HepG2 (cell line): ENCODE data around the gene GPT2. TPM values are rescaled to one million over a fixed set of nuclear protein-coding genes. Genes with fewer than 3 reads are reported as not detected.

Experiments used
- ARID3A ChIP-seq: IDR thresholded peaks from 2 replicates; pipeline ENCODE4 v1.6.1; 2012; ENCODE audit warnings: low read depth, low read length, improper control_type of control experiment
- CHD2 ChIP-seq: IDR thresholded peaks from 2 replicates; pipeline ENCODE4 v1.6.1; 2011; ENCODE audit warnings: low read depth, low read length, improper control_type of control experiment
- DR1 ChIP-seq: sonication (generic); formaldehyde crosslinking; IDR thresholded peaks from 2 replicates; pipeline ENCODE4 v1.8.0; 2021; ENCODE audit warnings: mild to moderate bottlenecking, missing genetic modification reagents, inconsistent platforms
- HHEX ChIP-seq: IDR thresholded peaks from 2 replicates; pipeline ENCODE4 v1.6.1; 2016; ENCODE audit warnings: control low read depth
- KLF6 ChIP-seq: IDR thresholded peaks from 2 replicates; pipeline ENCODE4 v1.8.0; 2016; ENCODE audit warnings: missing biosample characterization, missing genetic modification reagents
- NFRKB ChIP-seq: fragments of 450-650 bp; IDR thresholded peaks from 2 replicates; pipeline ENCODE4 v1.6.1; 2017
- NONO ChIP-seq, 2 experiments: fragments of 450-650 bp in 1 of 2; sonication (generic) in 1 of 2; formaldehyde crosslinking in 1 of 2; IDR thresholded peaks in 1 of 2; conservative IDR thresholded peaks in 1 of 2; 2 replicates each; pipeline versions ENCODE4 v1.6.1 to v1.8.0; 2017 to 2022; ENCODE audit warnings: mild to moderate bottlenecking in 1 of 2, missing genetic modification reagents in 1 of 2, moderate library complexity in 1 of 2
- PLRG1 ChIP-seq: fragments of 450-650 bp; conservative IDR thresholded peaks from 2 replicates; pipeline ENCODE4 v1.6.1; 2016
- PTBP1 ChIP-seq: fragments of 200-400 bp; formaldehyde crosslinking; IDR thresholded peaks from 2 replicates; pipeline ENCODE4 v1.6.1; 2018; ENCODE audit warnings: low read length, low read depth; ENCODE audit not compliant: poor library complexity, severe bottlenecking
- RAD51 ChIP-seq: fragments of 450-650 bp; IDR thresholded peaks from 2 replicates; pipeline ENCODE4 v1.6.1; 2016; ENCODE audit warnings: borderline replicate concordance
- THRA ChIP-seq: sonication (generic); formaldehyde crosslinking; IDR thresholded peaks from 2 replicates; pipeline ENCODE4 v1.4.0; 2020; ENCODE audit warnings: missing genetic modification reagents, borderline replicate concordance
- U2AF1 ChIP-seq: fragments of 200-400 bp; formaldehyde crosslinking; optimal IDR thresholded peaks from 2 replicates; pipeline ENCODE3; 2017; ENCODE audit warnings: mild to moderate bottlenecking, low read depth, low read length
- ZBTB7B ChIP-seq: sonication (generic); formaldehyde crosslinking; IDR thresholded peaks from 2 replicates; pipeline ENCODE4 v1.4.0; 2020; ENCODE audit warnings: missing genetic modification reagents
- ZFP36L1 ChIP-seq: sonication (generic); formaldehyde crosslinking; IDR thresholded peaks from 2 replicates; pipeline ENCODE4 v1.8.0; 2022; ENCODE audit warnings: mild to moderate bottlenecking, missing genetic modification reagents, moderate library complexity
- ZFP41 ChIP-seq: sonication (generic); formaldehyde crosslinking; IDR thresholded peaks from 2 replicates; pipeline ENCODE4 v1.4.0; 2020; ENCODE audit warnings: mild to moderate bottlenecking, missing genetic modification reagents, borderline replicate concordance
- ZNF138 ChIP-seq: sonication (generic); formaldehyde crosslinking; IDR thresholded peaks from 2 replicates; pipeline ENCODE4 v1.5.0; 2020; ENCODE audit warnings: mild to moderate bottlenecking, low read depth, missing genetic modification reagents
- ZNF180 ChIP-seq: sonication (generic); formaldehyde crosslinking; IDR thresholded peaks from 2 replicates; pipeline ENCODE4 v1.4.0; 2020; ENCODE audit warnings: low read depth, missing genetic modification reagents, borderline replicate concordance
- ZNF20 ChIP-seq: sonication (generic); formaldehyde crosslinking; IDR thresholded peaks from 2 replicates; pipeline ENCODE4 v1.4.0; 2020; ENCODE audit warnings: mild to moderate bottlenecking, moderate library complexity, missing genetic modification reagents
- ZNF432 ChIP-seq: sonication (generic); formaldehyde crosslinking; IDR thresholded peaks from 2 replicates; pipeline ENCODE4 v1.5.0; 2020; ENCODE audit warnings: missing genetic modification reagents, mild to moderate bottlenecking, borderline replicate concordance
- ZNF510 ChIP-seq: sonication (generic); formaldehyde crosslinking; IDR thresholded peaks from 2 replicates; pipeline ENCODE4 v1.4.0; 2020; ENCODE audit warnings: low read depth, mild to moderate bottlenecking, missing genetic modification reagents
- ZNF549 ChIP-seq: sonication (generic); formaldehyde crosslinking; IDR thresholded peaks from 2 replicates; pipeline ENCODE4 v1.5.0; 2020; ENCODE audit warnings: missing genetic modification reagents
- ZNF850 ChIP-seq: sonication (generic); formaldehyde crosslinking; conservative IDR thresholded peaks from 2 replicates; pipeline ENCODE4 v1.9.0; 2021; ENCODE audit warnings: mild to moderate bottlenecking, missing genetic modification reagents
- ZSCAN20 ChIP-seq: sonication (generic); formaldehyde crosslinking; IDR thresholded peaks from 2 replicates; pipeline ENCODE4 v1.4.0; 2020; ENCODE audit warnings: missing genetic modification reagents, mild to moderate bottlenecking, borderline replicate concordance
- polyA plus RNA-seq, 8 experiments: library from polyadenylated mRNA; depleted of rRNA in 3 of 8; stranded (reverse) in 7 of 8; unstranded in 1 of 8; fragments of >200 nt; fragmentation: Illumina TruSeq in 4 of 8; extraction: Trizol in 4 of 8; gene quantifications; 2 replicates each; pipeline versions ENCODE4 v1.2.1 to v1.2.3, GENCODE V29; 2011 to 2016; ENCODE audit warnings: low read depth in 4 of 8, missing spikeins in 1 of 8, mixed read lengths in 1 of 8; ENCODE audit not compliant: insufficient read depth in 1 of 8
- total RNA-seq, 5 experiments: library from RNA; depleted of rRNA; stranded (reverse); fragments of >200 nt; fragmentation: Illumina TruSeq; extraction: Trizol; gene quantifications; 2 replicates each; pipeline ENCODE4 v1.2.3, GENCODE V29; 2016; ENCODE audit warnings: low read depth in 1 of 5
- TF ChIP-seq, protein P1 (sequence below): sonication (generic); formaldehyde crosslinking; IDR thresholded peaks from 2 replicates; pipeline ENCODE4 v1.8.1; 2023; ENCODE audit warnings: missing genetic modification reagents, mild to moderate bottlenecking, borderline replicate concordance
- TF ChIP-seq, protein P2 (sequence below): sonication (generic); formaldehyde crosslinking; IDR thresholded peaks from 2 replicates; pipeline ENCODE4 v1.8.0; 2022; ENCODE audit warnings: missing genetic modification reagents, mild to moderate bottlenecking, moderate library complexity, borderline replicate concordance

The GPT2 gene
- total and polyA plus RNA-seq, 2 of the 13 experiments (the other 11 are each of a cell fraction or from before 2014, with no cell fraction given): 138 to 267 TPM

DNA sequence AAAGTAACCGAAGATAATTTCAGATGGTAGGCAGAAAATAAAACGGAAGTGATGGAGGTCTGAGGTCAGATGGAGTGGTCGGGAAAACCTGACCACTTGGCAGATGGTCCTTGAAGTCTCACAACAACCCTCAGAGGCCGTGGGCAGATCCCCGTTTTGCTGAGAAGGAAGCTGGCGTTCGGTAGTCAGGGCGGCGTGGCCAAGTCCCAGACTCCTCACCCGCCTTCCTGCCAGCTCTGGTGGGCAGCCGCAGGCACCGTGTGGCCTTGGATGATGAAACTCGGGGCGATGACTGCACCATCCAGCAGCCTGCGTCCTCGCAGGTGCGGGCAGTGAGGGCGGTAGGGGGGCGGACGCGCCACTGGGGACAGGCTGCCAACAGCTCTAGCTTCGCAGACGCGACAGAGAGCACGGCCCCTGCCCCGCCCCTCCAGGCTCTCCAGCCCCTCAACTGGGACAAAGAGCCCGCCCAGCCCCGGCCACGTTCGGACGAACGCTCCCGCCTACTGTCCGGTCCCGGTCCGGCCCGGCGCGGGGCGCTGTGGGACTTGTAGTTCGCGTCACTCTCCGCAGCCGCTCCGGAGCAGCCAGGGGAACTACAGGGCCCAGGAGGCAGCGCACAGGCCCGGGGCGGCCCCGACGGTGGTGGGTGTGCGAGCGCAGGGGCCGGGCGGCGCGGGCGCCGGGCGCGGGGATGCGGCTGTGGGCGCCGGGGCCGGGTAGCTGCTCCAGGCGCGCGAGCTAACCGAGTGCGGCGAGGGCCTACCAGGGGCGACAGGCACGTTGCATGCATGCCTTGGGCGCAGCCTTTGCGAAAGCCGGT lies at the start of gene GPT2 (continued):
- TF ChIP-seq ARID3A (0 out of 2 replicates have a peak, but pooled peaks have one; percentile 18), NONO (IDR thresholded peaks at IDR 0.05) (no peak), NONO (CRISPR knock-in tag; conservative IDR thresholded peaks at IDR 0.05) (peak; percentile 99), CHD2 (peak; percentile 38; the same call in 1 of the 2 replicates), ZFP36L1 (CRISPR knock-in tag) (0 out of 2 replicates have a peak, but pooled peaks have one; percentile 64), PTBP1 (peak; percentile 93), ZNF549 (0 out of 2 replicates have a peak, but pooled peaks have one; percentile 24), HHEX (CRISPR knock-in tag) (peak; percentile 54; the same call in 1 of the 2 replicates), ZNF510 (CRISPR knock-in tag) (peak; percentile 96), ZNF432 (CRISPR knock-in tag) (no peak), ZSCAN20 (peak; percentile 12; the same call in 1 of the 2 replicates), ZFP41 (peak; percentile 61), ZNF138 (CRISPR knock-in tag) (peak; percentile 98), ZNF850 (CRISPR knock-in tag) (no peak; the same call in 1 of the 2 replicates), DR1 (CRISPR knock-in tag) (no peak), THRA (peak; percentile 90), ZBTB7B (CRISPR knock-in tag) (peak; percentile 98), NFRKB (no peak), ZNF20 (CRISPR knock-in tag) (no peak), RAD51 (no peak), PLRG1 (no peak), U2AF1 (no peak), KLF6 (CRISPR knock-in tag) (peak; percentile 96), ZNF180 (CRISPR knock-in tag) (peak; percentile 63; the same call in 1 of the 2 replicates)
- TF ChIP-seq, protein P1, sequence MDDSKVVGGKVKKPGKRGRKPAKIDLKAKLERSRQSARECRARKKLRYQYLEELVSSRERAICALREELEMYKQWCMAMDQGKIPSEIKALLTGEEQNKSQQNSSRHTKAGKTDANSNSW: peak; percentile 69; the same call in 1 of the 2 replicates
- TF ChIP-seq, protein P2, sequence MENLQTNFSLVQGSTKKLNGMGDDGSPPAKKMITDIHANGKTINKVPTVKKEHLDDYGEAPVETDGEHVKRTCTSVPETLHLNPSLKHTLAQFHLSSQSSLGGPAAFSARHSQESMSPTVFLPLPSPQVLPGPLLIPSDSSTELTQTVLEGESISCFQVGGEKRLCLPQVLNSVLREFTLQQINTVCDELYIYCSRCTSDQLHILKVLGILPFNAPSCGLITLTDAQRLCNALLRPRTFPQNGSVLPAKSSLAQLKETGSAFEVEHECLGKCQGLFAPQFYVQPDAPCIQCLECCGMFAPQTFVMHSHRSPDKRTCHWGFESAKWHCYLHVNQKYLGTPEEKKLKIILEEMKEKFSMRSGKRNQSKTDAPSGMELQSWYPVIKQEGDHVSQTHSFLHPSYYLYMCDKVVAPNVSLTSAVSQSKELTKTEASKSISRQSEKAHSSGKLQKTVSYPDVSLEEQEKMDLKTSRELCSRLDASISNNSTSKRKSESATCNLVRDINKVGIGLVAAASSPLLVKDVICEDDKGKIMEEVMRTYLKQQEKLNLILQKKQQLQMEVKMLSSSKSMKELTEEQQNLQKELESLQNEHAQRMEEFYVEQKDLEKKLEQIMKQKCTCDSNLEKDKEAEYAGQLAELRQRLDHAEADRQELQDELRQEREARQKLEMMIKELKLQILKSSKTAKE (CRISPR knock-in tag): peak; percentile 86
